HG02852 (cell line): ENCODE data around the gene SLC29A1.

Source experiments
- ATAC-seq: cut with Tn5 transposase; IDR thresholded peaks from one replicate; pipeline ENCODE4 v1.9.1; 2021; ENCODE audit warnings: mild to moderate bottlenecking, moderate library complexity; ENCODE audit not compliant: unreplicated experiment

The SLC29A1 gene

GRCh38 chr6:44277763-44278162 lies 54.4 kb downstream of the SLC29A1 start:
- ATAC-seq, result no peak

GRCh38 chr6:44278315-44278714 lies 54.9 kb downstream of the SLC29A1 start:
- ATAC-seq, result no peak

- no peak for ATAC-seq
Observed at GRCh38 chr6:44278774-44279697, 55.6 kb downstream of the SLC29A1 start.
